IMR-90 (cell line): ENCODE data around the gene NBPF11. TPM values are rescaled to one million over a fixed set of nuclear protein-coding genes. Genes with fewer than 3 reads are reported as not detected.

Experiments
- ATAC-seq: fragments of 200-7000 bp; cut with Tn5 transposase; 2 replicates; pipeline ENCODE4 v1.9.1; 2020; ENCODE audit warnings: low read depth, mild to moderate bottlenecking, moderate library complexity
- BruUV-seq: library from RNA; stranded (reverse); fragments of 400-500 nt; replicated peaks from 2 replicates; lab custom pipeline; 2021; lab: Mats Ljungman, UMichigan
- CTCF ChIA-PET: fragments of 300-600 bp; formaldehyde crosslinking; extraction: SDS; loops from one replicate; lab custom pipeline; 2021; ENCODE audit warnings: antibody characterized with exemption; lab: Yijun Ruan, JAX
- POLR2A ChIA-PET: fragments of 300-600 bp; sonication (Branson Sonifier 250); formaldehyde crosslinking; loops from one replicate; lab custom pipeline; 2022; ENCODE audit warnings: antibody characterized with exemption; ENCODE audit not compliant: unreplicated experiment; lab: Charles Lee
- DNase-seq: peaks from one replicate; pipeline ENCODE4 v3.0.0; 2013
- H2AFZ ChIP-seq: replicated peaks from 2 replicates; pipeline ENCODE3; 2013; ENCODE audit warnings: low read length, mild to moderate bottlenecking; ENCODE audit not compliant: poor library complexity
- H2AK5ac ChIP-seq: 2 replicates; pipeline ENCODE4 v1.6.1; 2013; ENCODE audit warnings: low read depth, low read length, inconsistent platforms
- H2AK9ac ChIP-seq: replicated peaks from 2 replicates; pipeline ENCODE3; 2013; ENCODE audit warnings: mild to moderate bottlenecking, low read depth, low read length, moderate library complexity; ENCODE audit not compliant: poor library complexity
- H2BK120ac ChIP-seq: 2 replicates; pipeline ENCODE4 v1.6.1; 2013; ENCODE audit warnings: low read depth, low read length, inconsistent platforms
- H2BK15ac ChIP-seq: 3 replicates; pipeline ENCODE4 v1.6.1; 2013; ENCODE audit warnings: low read depth, low read length, inconsistent platforms
- H2BK20ac ChIP-seq: 2 replicates; pipeline ENCODE4 v1.6.1; 2013; ENCODE audit warnings: low read depth, mild to moderate bottlenecking, inconsistent platforms, low read length, moderate library complexity
- H2BK5ac ChIP-seq: 2 replicates; pipeline ENCODE4 v1.6.1; 2013; ENCODE audit warnings: mild to moderate bottlenecking, low read depth, low read length, inconsistent platforms; ENCODE audit not compliant: poor library complexity, severe bottlenecking
- H3K14ac ChIP-seq: replicated peaks from 2 replicates; pipeline ENCODE4 v1.6.1; 2013; ENCODE audit warnings: low read depth, low read length, inconsistent platforms
- H3K18ac ChIP-seq: 2 replicates; pipeline ENCODE4 v1.6.1; 2013; ENCODE audit warnings: low read depth, low read length, control low read depth
- H3K23ac ChIP-seq: 2 replicates; pipeline ENCODE4 v1.6.1; 2013; ENCODE audit warnings: low read depth, low read length, inconsistent platforms
- H3K27ac ChIP-seq: 2 replicates; pipeline ENCODE4 v1.5.1; 2013; ENCODE audit warnings: mild to moderate bottlenecking, control low read depth, low read length; ENCODE audit not compliant: insufficient read depth
- H3K27me3 ChIP-seq: 2 replicates; pipeline ENCODE4 v1.6.1; 2013; ENCODE audit warnings: low read length; ENCODE audit not compliant: control insufficient read depth, insufficient read depth
- H3K36me3 ChIP-seq: 2 replicates; pipeline ENCODE4 v1.6.1; 2013; ENCODE audit warnings: low read length, mixed read lengths; ENCODE audit not compliant: control insufficient read depth, insufficient read depth
- H3K4ac ChIP-seq: 2 replicates; pipeline ENCODE4 v1.6.1; 2013; ENCODE audit warnings: low read depth, low read length, inconsistent platforms
- H3K4me1 ChIP-seq: 2 replicates; pipeline ENCODE4 v1.6.1; 2013; ENCODE audit warnings: low read length, mixed read lengths; ENCODE audit not compliant: control insufficient read depth, insufficient read depth
- H3K4me2 ChIP-seq: 2 replicates; pipeline ENCODE4 v1.6.1; 2013; ENCODE audit warnings: low read depth, mild to moderate bottlenecking, control low read depth, low read length, moderate library complexity
- H3K4me3 ChIP-seq: 2 replicates; pipeline ENCODE4 v1.5.1; 2013; ENCODE audit warnings: low read depth, mild to moderate bottlenecking, control low read depth, low read length, moderate library complexity; ENCODE audit not compliant: insufficient read depth
- H3K56ac ChIP-seq: 2 replicates; pipeline ENCODE4 v1.6.1; 2013; ENCODE audit warnings: low read length, inconsistent platforms; ENCODE audit not compliant: insufficient read depth; ENCODE audit errors: extremely low read depth
- H3K79me1 ChIP-seq, 2 experiments: 2 replicates each; pipeline ENCODE4 v1.6.1; 2013; ENCODE audit warnings: low read length in 2 of 2, inconsistent platforms in 1 of 2, low read depth in 1 of 2
- H3K9ac ChIP-seq: 2 replicates; pipeline ENCODE4 v1.6.1; 2013; ENCODE audit warnings: low read depth, low read length, control low read depth
- H3K9me1 ChIP-seq: 2 replicates; pipeline ENCODE4 v1.6.1; 2013; ENCODE audit warnings: low read length, inconsistent platforms; ENCODE audit not compliant: insufficient read depth
- H3K9me3 ChIP-seq: 2 replicates; pipeline ENCODE4 v1.6.1; 2013; ENCODE audit warnings: low read length; ENCODE audit not compliant: control insufficient read depth, insufficient read depth
- H4K20me1 ChIP-seq: 2 replicates; pipeline ENCODE4 v1.6.1; 2013; ENCODE audit warnings: low read length, inconsistent platforms; ENCODE audit not compliant: insufficient read depth
- H4K5ac ChIP-seq: 2 replicates; pipeline ENCODE4 v1.6.1; 2013; ENCODE audit warnings: mild to moderate bottlenecking, low read depth, low read length, control low read depth
- H4K8ac ChIP-seq, 2 experiments: 2 replicates each; pipeline ENCODE4 v1.6.1; 2013; ENCODE audit warnings: low read depth in 2 of 2, low read length in 2 of 2, control low read depth in 1 of 2, inconsistent platforms in 1 of 2
- H4K91ac ChIP-seq: 2 replicates; pipeline ENCODE4 v1.6.1; 2013; ENCODE audit warnings: low read depth, low read length, inconsistent platforms; ENCODE audit not compliant: insufficient read depth
- BHLHE40 ChIP-seq: fragments of 150-350 bp; IDR thresholded peaks from 2 replicates; pipeline ENCODE4 v1.6.1; 2016; ENCODE audit warnings: mild to moderate bottlenecking, low read depth, low read length
- CEBPB ChIP-seq: IDR thresholded peaks from 2 replicates; pipeline ENCODE4 v1.6.1; 2012; ENCODE audit warnings: low read depth, low read length, improper control_type of control experiment
- CHD1 ChIP-seq: IDR thresholded peaks from 2 replicates; pipeline ENCODE4 v1.6.1; 2012; ENCODE audit warnings: low read depth, low read length, improper control_type of control experiment
- CTCF ChIP-seq: conservative IDR thresholded peaks from 2 replicates; pipeline ENCODE4 v1.5.1; 2012; ENCODE audit warnings: mild to moderate bottlenecking, low read depth, low read length, improper control_type of control experiment
- ELK1 ChIP-seq: fragments of 150-350 bp; IDR thresholded peaks from 2 replicates; pipeline ENCODE4 v1.6.1; 2016; ENCODE audit warnings: low read depth, mild to moderate bottlenecking, low read length, moderate library complexity, borderline replicate concordance
- FOS ChIP-seq: fragments of 150-350 bp; IDR thresholded peaks from 2 replicates; pipeline ENCODE4 v1.6.1; 2016; ENCODE audit warnings: low read depth, low read length
- MAFK ChIP-seq: IDR thresholded peaks from 2 replicates; pipeline ENCODE4 v1.6.1; 2012; ENCODE audit warnings: low read depth, low read length, improper control_type of control experiment
- MAZ ChIP-seq: IDR thresholded peaks from 2 replicates; pipeline ENCODE4 v1.6.1; 2012; ENCODE audit warnings: low read depth, mild to moderate bottlenecking, low read length, improper control_type of control experiment, moderate library complexity, borderline replicate concordance
- MXI1 ChIP-seq: IDR thresholded peaks from 2 replicates; pipeline ENCODE4 v1.6.1; 2012; ENCODE audit warnings: low read depth, mild to moderate bottlenecking, low read length, moderate library complexity, borderline replicate concordance
- NFE2L2 ChIP-seq: fragments of 150-350 bp; IDR thresholded peaks from 2 replicates; pipeline ENCODE4 v1.6.1; 2016; ENCODE audit warnings: low read depth, mild to moderate bottlenecking, low read length
- POLR2A ChIP-seq: IDR thresholded peaks from 2 replicates; pipeline ENCODE4 v1.6.1; 2012; ENCODE audit warnings: mild to moderate bottlenecking, low read depth, low read length
- RAD21 ChIP-seq: IDR thresholded peaks from 2 replicates; pipeline ENCODE4 v1.6.1; 2012; ENCODE audit warnings: low read length, improper control_type of control experiment
- RCOR1 ChIP-seq: IDR thresholded peaks from 2 replicates; pipeline ENCODE4 v1.6.1; 2012; ENCODE audit warnings: mild to moderate bottlenecking, low read length, improper control_type of control experiment; ENCODE audit not compliant: insufficient replicate concordance
- RFX5 ChIP-seq: IDR thresholded peaks from 2 replicates; pipeline ENCODE4 v1.8.0; 2012; ENCODE audit warnings: low read depth, mild to moderate bottlenecking, low read length, moderate library complexity
- SMC3 ChIP-seq: fragments of 150-350 bp; IDR thresholded peaks from 2 replicates; pipeline ENCODE4 v1.6.1; 2016; ENCODE audit warnings: low read depth, mild to moderate bottlenecking, antibody characterized with exemption, low read length, moderate library complexity
- WGBS, 2 experiments: methylation state at CpG; one replicate each; pipeline versions ENCODE4 v1.1.5 to v1.1.7; 2013; ENCODE audit warnings: missing lambda C conversion rate in 2 of 2; ENCODE audit not compliant: insufficient read length in 1 of 2; ENCODE audit errors: extremely low coverage in 2 of 2; 5-methylcytosine and 5-hydroxymethylcytosine counted together
- dilution Hi-C: fragments of 300-500 bp; cut with HindIII; formaldehyde crosslinking; loops from one replicate; pipeline ENCODE4 v1.14.3; 2018; ENCODE audit warnings: low sequenced_read_pairs; ENCODE audit not compliant: unreplicated experiment
- in situ Hi-C: fragments of 300-500 bp; cut with MboI; formaldehyde crosslinking; loops from 3 replicates; pipeline ENCODE4 v1.14.3; 2019; ENCODE audit warnings: low sequenced_read_pairs, inconsistent platforms, mixed read lengths
- intact Hi-C: fragments of 100-400 bp; cut with micrococcal nuclease; formaldehyde crosslinking; loops from 2 replicates; pipeline ENCODE4 v1.10.0; 2022
- polyA plus RNA-seq, 3 experiments: library from polyadenylated mRNA; depleted of rRNA; stranded (reverse); fragments of >200 nt; gene quantifications; 2 replicates each; pipeline ENCODE4 v1.2.3, GENCODE V29; 2012; ENCODE audit warnings: low replicate concordance in 1 of 3
- total RNA-seq: library from RNA; depleted of rRNA; stranded (reverse); fragments of >200 nt; gene quantifications from 2 replicates; pipeline ENCODE4 v1.2.3, GENCODE V29; 2012
- TF ChIP-seq, protein P1 (sequence below): fragments of 150-350 bp; IDR thresholded peaks from 2 replicates; pipeline ENCODE4 v1.6.1; 2017; ENCODE audit warnings: mild to moderate bottlenecking, antibody characterized with exemption, low read length, low read depth

Gene NBPF11
- total and polyA plus RNA-seq, 2 of the 4 experiments (the other 2 are of a cell fraction): 2.7 to 6.5 TPM

DNA sequence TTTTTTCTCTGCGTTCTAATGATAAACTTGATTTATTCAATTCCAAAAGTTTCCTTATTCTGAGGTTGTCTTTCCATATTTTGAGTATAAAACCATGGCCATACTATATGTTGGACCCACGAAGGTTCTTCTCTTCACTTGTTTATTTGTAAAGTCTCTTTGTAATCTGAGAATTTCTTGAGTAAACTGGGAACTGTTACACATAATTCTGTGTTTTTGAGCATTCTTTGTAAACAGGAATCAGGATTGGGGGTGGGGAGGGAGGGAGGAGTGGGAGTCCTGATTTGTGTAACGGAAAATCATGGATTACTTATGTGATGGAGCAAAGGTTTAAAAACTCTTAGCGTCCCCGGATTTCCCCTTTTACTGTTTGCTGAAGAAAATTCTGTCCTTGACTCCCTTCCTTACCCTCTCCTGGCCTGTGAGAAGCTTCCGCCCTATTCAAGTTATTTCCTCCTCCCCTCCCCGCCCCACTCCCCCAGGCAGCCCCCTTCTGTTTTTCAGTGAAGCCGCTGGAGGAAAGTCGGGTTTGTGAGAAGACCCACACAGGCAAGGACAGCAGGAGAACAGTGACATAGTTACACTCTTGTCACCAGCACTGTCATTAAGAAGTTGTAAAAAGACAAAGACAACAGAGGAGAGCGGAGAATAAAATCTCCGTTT lies 6.4 kb upstream of the NBPF11 start:
- H3K56ac ChIP-seq: no peak overlapping the region
- no peak overlapping the region for H4K91ac ChIP-seq
- no peak overlapping the region for H4K5ac ChIP-seq
- TF ChIP-seq SMC3 (no peak), MAZ (no peak), RCOR1 (no peak), MXI1 (no peak), NFE2L2 (no peak), BHLHE40 (no peak), RAD21 (no peak), FOS (no peak), MAFK (no peak), CEBPB (no peak), RFX5 (no peak), CHD1 (no peak), POLR2A (no peak), CTCF (no peak), ELK1 (no peak)
- TF ChIP-seq, protein P1, sequence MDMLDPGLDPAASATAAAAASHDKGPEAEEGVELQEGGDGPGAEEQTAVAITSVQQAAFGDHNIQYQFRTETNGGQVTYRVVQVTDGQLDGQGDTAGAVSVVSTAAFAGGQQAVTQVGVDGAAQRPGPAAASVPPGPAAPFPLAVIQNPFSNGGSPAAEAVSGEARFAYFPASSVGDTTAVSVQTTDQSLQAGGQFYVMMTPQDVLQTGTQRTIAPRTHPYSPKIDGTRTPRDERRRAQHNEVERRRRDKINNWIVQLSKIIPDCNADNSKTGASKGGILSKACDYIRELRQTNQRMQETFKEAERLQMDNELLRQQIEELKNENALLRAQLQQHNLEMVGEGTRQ: no peak
- no peak for ATAC-seq
- H4K20me1 ChIP-seq: no peaks in the 10 kb centered on the region
- H3K27ac ChIP-seq: no peak overlapping the region
- H3K4me2 ChIP-seq: no peak overlapping the region
- H2BK5ac ChIP-seq: no peak overlapping the region
- ChIA-PET CTCF (no interaction called here), POLR2A (no interaction called here)
- H3K18ac ChIP-seq: no peak overlapping the region
- H3K9me1 ChIP-seq: no peaks in the 10 kb centered on the region
- no TSS peak for BruUV-seq
- H3K79me1 ChIP-seq: no peaks in the 10 kb centered on the region
- peaks cover 34% of the 10 kb centered on the region for H3K27me3 ChIP-seq
- in situ Hi-C loops (no loop called here), intact Hi-C loops (no loop called here), dilution Hi-C loops (no loop called here)
- H2BK120ac ChIP-seq: no peak overlapping the region
- H2BK20ac ChIP-seq: no peak overlapping the region
- H4K8ac ChIP-seq: no peak overlapping the region
- peaks cover 8% of the 10 kb centered on the region; the same call in 1 of the 2 replicates for H3K9me3 ChIP-seq
- H2BK15ac ChIP-seq: no peak overlapping the region
- H2AK5ac ChIP-seq: no peak overlapping the region
- 18% methylated on average over 4 of the region's 11 CpGs; no CpG with 5 or more reads in 1 of the 2 experiments for WGBS, 2 experiments
- no peak overlapping the region for H3K14ac ChIP-seq
- H3K23ac ChIP-seq: no peak overlapping the region
- H2AFZ ChIP-seq: no peak overlapping the region
- no peak for DNase-seq
- H3K4me3 ChIP-seq: no peak overlapping the region
- no peaks in the 10 kb centered on the region for H3K4me1 ChIP-seq
- no peak overlapping the region for H3K4ac ChIP-seq
- H3K36me3 ChIP-seq: no peaks in the 10 kb centered on the region
- H3K9ac ChIP-seq: no peak overlapping the region
- H2AK9ac ChIP-seq: no peak overlapping the region
